ENCODE measurements around the gene PLEKHG3.

PLEKHG3 gene

DNA sequence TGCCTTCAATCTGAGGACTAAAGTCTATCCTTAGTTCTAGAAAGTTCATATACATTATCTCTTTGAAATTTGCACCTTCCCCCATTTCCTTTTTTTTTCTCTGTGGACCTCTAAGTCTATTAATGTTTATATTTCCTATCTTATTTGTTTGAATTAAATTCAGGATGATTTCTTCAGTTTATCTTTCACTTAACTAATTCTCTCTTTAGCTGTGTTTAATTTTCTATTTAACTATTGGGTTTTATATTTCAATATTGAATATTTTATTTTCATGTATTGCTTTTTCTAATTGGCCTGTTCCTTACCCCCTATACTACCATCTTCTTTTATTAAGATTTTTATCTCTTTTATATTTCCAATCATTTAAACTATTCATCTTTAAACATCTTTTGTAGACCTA, 9.5 kb downstream of the PLEKHG3 start:
- Mint-ChIP-seq H3K4me1 (peaks cover 59% of the 10 kb centered on the region), H3K9me3 (peaks cover 39% of the 10 kb centered on the region), H3K27me3 (ENCODE audit: low read depth, poor library complexity) (peaks cover 3% of the 10 kb centered on the region), H3K27ac (no peak overlapping the region), H3K36me3 (ENCODE audit: low read depth) (peaks cover 72% of the 10 kb centered on the region), H3K4me3 (no peak overlapping the region)
- TF ChIP-seq CTCF (IDR thresholded peaks at IDR 0.05): no peak
- no peak for DNase-seq

DNA sequence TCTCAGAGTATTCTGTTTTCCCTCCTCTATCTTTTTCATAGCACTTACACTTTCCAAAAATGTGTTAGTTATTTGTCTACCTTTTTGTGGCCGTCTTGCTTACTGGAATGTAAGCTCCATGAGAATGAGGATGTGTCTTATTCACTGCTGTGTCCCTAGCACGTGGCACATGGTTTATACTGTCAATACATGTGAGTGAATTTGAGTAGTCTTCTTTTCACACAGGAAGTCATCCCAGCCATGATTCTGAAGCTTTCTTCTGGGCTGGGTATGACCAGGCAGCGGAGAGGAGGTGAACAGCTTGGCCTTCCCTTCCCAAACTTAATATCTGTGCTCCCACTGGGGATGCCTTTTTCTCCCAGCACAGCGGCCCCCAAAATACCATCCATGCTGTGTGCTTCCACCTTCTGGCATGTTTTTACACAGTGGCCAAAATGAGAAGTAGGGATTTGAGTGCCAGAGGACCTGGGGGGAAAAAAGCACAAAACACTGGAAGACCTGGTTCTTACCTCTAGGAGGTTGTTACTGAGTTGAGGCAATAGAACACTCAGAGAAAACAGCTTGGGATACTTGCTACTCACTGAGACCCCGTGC, 10.3 kb downstream of the PLEKHG3 start:
- TF ChIP-seq CTCF (IDR thresholded peaks at IDR 0.05): no peak
- H3K9me3 Mint-ChIP-seq: peaks cover 39% of the 10 kb centered on the region
- H3K4me1 Mint-ChIP-seq: peaks cover 57% of the 10 kb centered on the region
- no peak for DNase-seq
- peaks cover 3% of the 10 kb centered on the region for H3K27me3 Mint-ChIP-seq (ENCODE audit: low read depth, poor library complexity)
- H3K4me3 Mint-ChIP-seq: no peak overlapping the region
- no peak overlapping the region for H3K27ac Mint-ChIP-seq
- H3K36me3 Mint-ChIP-seq (ENCODE audit: low read depth): peaks cover 69% of the 10 kb centered on the region

GRCh38 chr14:64715146-64715627, 11.0 kb downstream of the PLEKHG3 start:
- Mint-ChIP-seq H3K9me3 (peaks cover 39% of the 10 kb centered on the region), H3K27ac (peak overlapping the region; percentile 62), H3K36me3 (ENCODE audit: low read depth) (peaks cover 68% of the 10 kb centered on the region), H3K4me1 (peaks cover 57% of the 10 kb centered on the region), H3K4me3 (peak overlapping the region; percentile 78), H3K27me3 (ENCODE audit: low read depth, poor library complexity) (peaks cover 3% of the 10 kb centered on the region)
- no peak for DNase-seq
- no peak for TF ChIP-seq CTCF (IDR thresholded peaks at IDR 0.05)

- Mint-ChIP-seq H3K27ac (peak overlapping the region; percentile 86), H3K4me1 (peaks cover 61% of the 10 kb centered on the region), H3K27me3 (ENCODE audit: low read depth, poor library complexity) (peaks cover 3% of the 10 kb centered on the region), H3K9me3 (peaks cover 39% of the 10 kb centered on the region), H3K4me3 (peak overlapping the region; percentile 78), H3K36me3 (ENCODE audit: low read depth) (peaks cover 68% of the 10 kb centered on the region)
- DNase-seq: peak; percentile 29
- no peak for TF ChIP-seq CTCF (IDR thresholded peaks at IDR 0.05)
These were observed 11.6 kb downstream of the PLEKHG3 start for GRCh38 chr14:64715628-64716412.

DNA sequence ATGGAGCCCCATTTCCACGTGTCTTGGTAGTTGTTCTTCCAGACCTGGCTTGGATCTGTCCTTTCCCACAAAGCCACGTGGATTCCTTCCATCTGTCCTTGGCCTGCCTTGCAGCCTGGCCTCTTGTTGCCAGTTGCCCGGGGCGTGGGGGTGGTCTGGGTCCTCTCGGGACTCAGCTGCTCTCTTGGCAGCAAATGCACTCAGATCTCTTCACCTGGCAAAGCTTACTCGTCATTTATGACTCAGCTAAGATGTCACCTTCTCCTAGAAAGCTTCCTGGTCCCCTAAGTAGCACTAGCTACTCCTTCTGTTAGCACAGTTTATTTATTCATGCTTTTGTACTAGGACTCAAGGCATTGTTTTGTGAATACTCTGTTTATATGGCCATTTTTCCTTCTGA, 13.6 kb downstream of the PLEKHG3 start:
- no peak for TF ChIP-seq CTCF (IDR thresholded peaks at IDR 0.05)
- peaks cover 82% of the 10 kb centered on the region for H3K4me1 Mint-ChIP-seq
- peak overlapping the region; percentile 78 for H3K4me3 Mint-ChIP-seq
- H3K9me3 Mint-ChIP-seq: peaks cover 23% of the 10 kb centered on the region
- DNase-seq: no peak
- peaks cover 13% of the 10 kb centered on the region for H3K27me3 Mint-ChIP-seq (ENCODE audit: low read depth, poor library complexity)
- peaks cover 51% of the 10 kb centered on the region for H3K36me3 Mint-ChIP-seq (ENCODE audit: low read depth)
- H3K27ac Mint-ChIP-seq: no peak overlapping the region
